GM23248 (cell line): Measurements from ENCODE around the gene PIK3C2B. TPM values are rescaled to one million over a fixed set of nuclear protein-coding genes. Genes with fewer than 3 reads are reported as not detected.

Source experiments
- DNase-seq: peaks from one replicate; pipeline ENCODE4 v3.0.0-alpha.2; 2015
- H2AFZ ChIP-seq: fragments of 200-600 bp; sonication (generic); 2 replicates; pipeline ENCODE4 v1.6.1; 2016; ENCODE audit warnings: antibody characterized with exemption
- H3F3A ChIP-seq: fragments of 200-600 bp; sonication (generic); 2 replicates; pipeline ENCODE4 v1.6.1; 2016; ENCODE audit warnings: mild to moderate bottlenecking, antibody characterized with exemption, mixed run types; ENCODE audit not compliant: insufficient read depth
- H3K27ac ChIP-seq: fragments of 200-600 bp; sonication (generic); 2 replicates; pipeline ENCODE4 v1.5.1; 2016; ENCODE audit warnings: mild to moderate bottlenecking
- H3K27me3 ChIP-seq: fragments of 200-600 bp; sonication (generic); replicated peaks from 2 replicates; pipeline ENCODE4 v1.6.1; 2016; ENCODE audit warnings: mild to moderate bottlenecking; ENCODE audit not compliant: insufficient read depth
- H3K36me3 ChIP-seq: fragments of 200-600 bp; sonication (generic); 2 replicates; pipeline ENCODE4 v1.6.1; 2016; ENCODE audit warnings: low read depth, mild to moderate bottlenecking
- H3K4me1 ChIP-seq: fragments of 200-600 bp; sonication (generic); 2 replicates; pipeline ENCODE4 v1.6.1; 2016; ENCODE audit warnings: mild to moderate bottlenecking; ENCODE audit not compliant: insufficient read depth
- H3K4me2 ChIP-seq: fragments of 200-600 bp; sonication (generic); one replicate; pipeline ENCODE4 v1.6.1; 2016; ENCODE audit warnings: mild to moderate bottlenecking; ENCODE audit not compliant: unreplicated experiment
- H3K4me3 ChIP-seq: fragments of 200-600 bp; sonication (generic); 2 replicates; pipeline ENCODE4 v1.5.1; 2016; ENCODE audit warnings: mild to moderate bottlenecking
- H3K79me2 ChIP-seq: fragments of 200-600 bp; sonication (generic); 2 replicates; pipeline ENCODE4 v1.6.1; 2016; ENCODE audit warnings: mild to moderate bottlenecking; ENCODE audit not compliant: insufficient read depth
- H3K9ac ChIP-seq: fragments of 200-600 bp; sonication (generic); 2 replicates; pipeline ENCODE4 v1.6.1; 2016; ENCODE audit warnings: mild to moderate bottlenecking
- H3K9me2 ChIP-seq: fragments of 200-600 bp; sonication (generic); 2 replicates; pipeline ENCODE4 v1.6.1; 2016; ENCODE audit warnings: mixed run types, mild to moderate bottlenecking, moderate library complexity; ENCODE audit not compliant: insufficient read depth
- H3K9me3 ChIP-seq: fragments of 200-600 bp; sonication (generic); one replicate; pipeline ENCODE4 v1.6.1; 2017; ENCODE audit warnings: low read depth
- H4K20me1 ChIP-seq: fragments of 200-600 bp; sonication (generic); 2 replicates; pipeline ENCODE4 v1.6.0; 2016; ENCODE audit not compliant: insufficient read depth
- EZH2 ChIP-seq: fragments of 200-600 bp; sonication (generic); IDR thresholded peaks from 2 replicates; pipeline ENCODE4 v1.6.1; 2018; ENCODE audit warnings: antibody characterized with exemption, mild to moderate bottlenecking; ENCODE audit not compliant: insufficient read depth, poor library complexity, severe bottlenecking
- EZH2phosphoT487 ChIP-seq: fragments of 200-600 bp; sonication (generic); IDR thresholded peaks from 2 replicates; pipeline ENCODE4 v1.6.1; 2018; ENCODE audit warnings: antibody characterized with exemption, moderate library complexity, mild to moderate bottlenecking, low read depth; ENCODE audit not compliant: insufficient read depth
- WGBS, 2 experiments: methylation state at CpG; one replicate each; pipeline ENCODE4 v1.1.6; 2015 to 2017; ENCODE audit warnings: low lambda C conversion rate in 2 of 2, low coverage in 1 of 2; ENCODE audit errors: missing lambda C conversion rate in 2 of 2; 5-methylcytosine and 5-hydroxymethylcytosine counted together
- in situ Hi-C: fragments of 300-500 bp; cut with MboI; formaldehyde crosslinking; loops from 2 replicates; pipeline ENCODE4 v1.15.0; 2020
- polyA plus RNA-seq: library from polyadenylated mRNA; unstranded; fragments of >200 nt; fragmentation: Nextera tagmentation; extraction: Ambion mirVana; gene quantifications from 2 replicates; pipeline ENCODE4 v1.2.1, GENCODE V29; 2016
- total RNA-seq: library from RNA; depleted of rRNA; stranded (reverse); fragments of >200 nt; shearing (Covaris generic); gene quantifications from 2 replicates; pipeline ENCODE4 v1.2.3, GENCODE V29; 2014; rRNA removed

PIK3C2B gene, protein sequence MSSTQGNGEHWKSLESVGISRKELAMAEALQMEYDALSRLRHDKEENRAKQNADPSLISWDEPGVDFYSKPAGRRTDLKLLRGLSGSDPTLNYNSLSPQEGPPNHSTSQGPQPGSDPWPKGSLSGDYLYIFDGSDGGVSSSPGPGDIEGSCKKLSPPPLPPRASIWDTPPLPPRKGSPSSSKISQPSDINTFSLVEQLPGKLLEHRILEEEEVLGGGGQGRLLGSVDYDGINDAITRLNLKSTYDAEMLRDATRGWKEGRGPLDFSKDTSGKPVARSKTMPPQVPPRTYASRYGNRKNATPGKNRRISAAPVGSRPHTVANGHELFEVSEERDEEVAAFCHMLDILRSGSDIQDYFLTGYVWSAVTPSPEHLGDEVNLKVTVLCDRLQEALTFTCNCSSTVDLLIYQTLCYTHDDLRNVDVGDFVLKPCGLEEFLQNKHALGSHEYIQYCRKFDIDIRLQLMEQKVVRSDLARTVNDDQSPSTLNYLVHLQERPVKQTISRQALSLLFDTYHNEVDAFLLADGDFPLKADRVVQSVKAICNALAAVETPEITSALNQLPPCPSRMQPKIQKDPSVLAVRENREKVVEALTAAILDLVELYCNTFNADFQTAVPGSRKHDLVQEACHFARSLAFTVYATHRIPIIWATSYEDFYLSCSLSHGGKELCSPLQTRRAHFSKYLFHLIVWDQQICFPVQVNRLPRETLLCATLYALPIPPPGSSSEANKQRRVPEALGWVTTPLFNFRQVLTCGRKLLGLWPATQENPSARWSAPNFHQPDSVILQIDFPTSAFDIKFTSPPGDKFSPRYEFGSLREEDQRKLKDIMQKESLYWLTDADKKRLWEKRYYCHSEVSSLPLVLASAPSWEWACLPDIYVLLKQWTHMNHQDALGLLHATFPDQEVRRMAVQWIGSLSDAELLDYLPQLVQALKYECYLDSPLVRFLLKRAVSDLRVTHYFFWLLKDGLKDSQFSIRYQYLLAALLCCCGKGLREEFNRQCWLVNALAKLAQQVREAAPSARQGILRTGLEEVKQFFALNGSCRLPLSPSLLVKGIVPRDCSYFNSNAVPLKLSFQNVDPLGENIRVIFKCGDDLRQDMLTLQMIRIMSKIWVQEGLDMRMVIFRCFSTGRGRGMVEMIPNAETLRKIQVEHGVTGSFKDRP (N-terminal part only)
- total RNA-seq (0.63 and 0.76 TPM in 2 replicates), polyA plus RNA-seq (0.20 and 0.53 TPM in 2 replicates)

DNA sequence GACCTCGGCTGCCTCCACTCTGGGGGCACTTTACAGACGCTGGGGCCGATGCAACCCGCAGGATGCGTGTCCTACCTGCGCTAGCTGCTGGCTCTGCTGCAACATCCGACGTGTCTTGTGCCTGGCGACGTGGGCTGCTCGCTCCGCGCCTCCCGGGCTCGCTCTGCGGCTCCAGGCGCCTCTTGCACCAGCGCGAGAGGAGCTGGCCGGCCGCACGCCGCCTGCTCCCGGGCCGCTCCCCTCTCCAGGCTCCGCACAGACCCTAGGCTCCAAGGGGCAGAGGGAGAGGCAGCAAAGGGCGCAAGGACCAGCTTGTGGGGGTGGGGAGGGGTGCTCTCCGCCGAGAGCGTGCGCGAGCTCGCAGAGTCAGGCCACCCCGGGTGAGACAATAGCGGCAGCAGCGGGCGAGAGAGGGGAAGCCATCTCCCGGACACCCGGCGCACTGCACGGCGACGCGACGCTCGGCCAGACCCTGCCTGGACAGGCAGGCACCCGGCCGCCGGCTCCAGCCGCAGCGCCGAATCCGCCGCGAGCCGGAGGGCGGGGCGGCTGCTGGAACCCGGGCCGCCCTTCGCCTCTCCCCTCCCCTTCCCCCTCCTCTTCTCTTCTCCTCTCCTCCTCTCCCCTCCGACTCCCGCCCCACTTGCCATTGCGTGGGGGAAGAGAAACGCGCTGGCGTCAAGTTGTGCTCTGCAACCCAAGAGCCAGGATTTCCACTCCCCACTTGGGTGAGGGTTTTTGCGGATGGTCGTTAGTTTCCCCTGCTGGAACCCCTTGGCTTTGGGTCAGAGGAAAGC lies at the start of gene PIK3C2B:
PIK3C2B (minus strand) TSS at position 525 of the 797 bp plus-strand sequence. CDS start 25,003 bp downstream, outside the sequence.
- Histone ChIP-seq H3K9me2 (no peaks in the 10 kb centered on the region), H3K36me3 (no peaks in the 10 kb centered on the region), H3K79me2 (no peaks in the 10 kb centered on the region), H3F3A (peaks cover 8% of the 10 kb centered on the region; the same call in 1 of the 2 replicates), H3K9ac (peak within 1 kb of the TSS; percentile 61), H3K4me2 (peak within 1 kb of the TSS; percentile 80), H3K4me3 (peak within 1 kb of the TSS; percentile 75), H3K27me3 (peaks cover 8% of the 10 kb centered on the region; the same call in 1 of the 2 replicates), H3K4me1 (peaks cover 14% of the 10 kb centered on the region), H2AFZ (peak within 1 kb of the TSS; percentile 85), H4K20me1 (no peaks in the 10 kb centered on the region), H3K9me3 (no peaks in the 10 kb centered on the region), H3K27ac (peak within 1 kb of the TSS; percentile 21)
- 1 to 3% methylated on average over 40 to 69 of the region's 69 CpGs for WGBS, 2 experiments
- no peak for TF ChIP-seq EZH2
- no peak for TF ChIP-seq EZH2phosphoT487
- in situ Hi-C loops, result no loop called here
- peak; percentile 91 for DNase-seq

DNA sequence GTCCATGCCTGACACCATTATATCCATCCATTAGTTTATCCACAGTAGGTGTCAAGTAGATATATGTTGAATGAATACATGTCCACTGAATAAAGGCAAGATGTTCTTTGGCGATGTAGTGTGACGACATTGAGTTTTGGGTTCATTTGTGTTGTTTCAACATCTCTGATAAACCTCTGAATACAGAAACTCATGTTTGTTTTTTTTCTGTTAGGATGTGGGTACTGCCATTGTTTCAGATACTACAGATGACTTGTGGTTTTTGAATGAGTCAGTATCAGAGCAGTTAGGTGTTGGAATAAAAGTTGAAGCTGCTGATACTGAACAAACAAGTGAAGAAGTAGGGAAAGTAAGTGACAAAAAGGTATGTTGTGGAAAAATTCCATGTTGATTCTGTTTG lies 49.7 kb upstream of the PIK3C2B start:
- TF ChIP-seq EZH2 (no peak), EZH2phosphoT487 (no peak)
- in situ Hi-C loops, result no loop called here
- no peak overlapping the region for H2AFZ ChIP-seq
- H3F3A ChIP-seq, result no peaks in the 10 kb centered on the region
- no peaks in the 10 kb centered on the region for H4K20me1 ChIP-seq
- H3K79me2 ChIP-seq, result no peaks in the 10 kb centered on the region
- H3K9ac ChIP-seq, result no peak overlapping the region
- H3K27me3 ChIP-seq, result no peaks in the 10 kb centered on the region
- no peaks in the 10 kb centered on the region for H3K9me3 ChIP-seq
- H3K27ac ChIP-seq, result no peak overlapping the region
- WGBS, 2 experiments, result 82 to 85% methylated on average over 2 of the region's 2 CpGs
- peaks cover 73% of the 10 kb centered on the region for H3K36me3 ChIP-seq
- no peak overlapping the region for H3K4me2 ChIP-seq
- peaks cover 13% of the 10 kb centered on the region for H3K4me1 ChIP-seq
- H3K9me2 ChIP-seq, result no peaks in the 10 kb centered on the region
- H3K4me3 ChIP-seq, result no peak overlapping the region
- peak; percentile 49 for DNase-seq

DNA sequence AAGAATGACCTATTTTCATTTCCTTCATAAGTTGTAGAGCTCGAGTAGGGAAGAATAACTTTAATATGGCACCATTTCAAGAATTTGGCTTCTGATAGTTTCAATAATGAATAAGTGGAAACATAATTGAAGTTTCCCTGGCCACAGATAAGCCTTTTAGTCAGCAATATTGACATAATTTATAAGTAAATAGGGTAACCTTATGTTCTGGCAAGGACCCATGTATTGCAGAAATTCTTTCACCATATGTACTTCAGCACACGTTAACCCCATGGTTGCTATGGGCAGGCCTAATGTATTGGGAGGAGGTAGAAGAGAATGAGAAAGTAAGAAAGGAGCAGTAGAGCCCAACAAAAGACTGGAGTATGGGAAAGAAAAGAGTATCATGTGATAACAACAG lies 47.0 kb upstream of the PIK3C2B start:
- WGBS, 2 experiments, result 10 to 29% methylated on average over 2 of the region's 2 CpGs
- H4K20me1 ChIP-seq, result no peaks in the 10 kb centered on the region
- no peak overlapping the region for H2AFZ ChIP-seq
- H3K79me2 ChIP-seq, result no peaks in the 10 kb centered on the region; the same call in 1 of the 2 replicates
- H3K4me1 ChIP-seq, result peaks cover 13% of the 10 kb centered on the region
- no peak overlapping the region for H3K4me2 ChIP-seq
- H3K27ac ChIP-seq, result no peak overlapping the region
- no peaks in the 10 kb centered on the region for H3K9me2 ChIP-seq
- in situ Hi-C loops, result no loop called here
- DNase-seq, result no peak
- H3K27me3 ChIP-seq, result no peaks in the 10 kb centered on the region
- no peaks in the 10 kb centered on the region for H3K9me3 ChIP-seq
- no peak overlapping the region for H3K4me3 ChIP-seq
- no peaks in the 10 kb centered on the region for H3F3A ChIP-seq
- TF ChIP-seq EZH2phosphoT487 (no peak), EZH2 (no peak)
- peaks cover 62% of the 10 kb centered on the region for H3K36me3 ChIP-seq
- no peak overlapping the region for H3K9ac ChIP-seq
